Activated gamma-delta T cell (primary cell): ENCODE results near the gene EHD1.

Source experiments
- DNase-seq: peaks from one replicate; lab custom pipeline; 2025; lab: John Stamatoyannopoulos, UW

The EHD1 gene

DNA sequence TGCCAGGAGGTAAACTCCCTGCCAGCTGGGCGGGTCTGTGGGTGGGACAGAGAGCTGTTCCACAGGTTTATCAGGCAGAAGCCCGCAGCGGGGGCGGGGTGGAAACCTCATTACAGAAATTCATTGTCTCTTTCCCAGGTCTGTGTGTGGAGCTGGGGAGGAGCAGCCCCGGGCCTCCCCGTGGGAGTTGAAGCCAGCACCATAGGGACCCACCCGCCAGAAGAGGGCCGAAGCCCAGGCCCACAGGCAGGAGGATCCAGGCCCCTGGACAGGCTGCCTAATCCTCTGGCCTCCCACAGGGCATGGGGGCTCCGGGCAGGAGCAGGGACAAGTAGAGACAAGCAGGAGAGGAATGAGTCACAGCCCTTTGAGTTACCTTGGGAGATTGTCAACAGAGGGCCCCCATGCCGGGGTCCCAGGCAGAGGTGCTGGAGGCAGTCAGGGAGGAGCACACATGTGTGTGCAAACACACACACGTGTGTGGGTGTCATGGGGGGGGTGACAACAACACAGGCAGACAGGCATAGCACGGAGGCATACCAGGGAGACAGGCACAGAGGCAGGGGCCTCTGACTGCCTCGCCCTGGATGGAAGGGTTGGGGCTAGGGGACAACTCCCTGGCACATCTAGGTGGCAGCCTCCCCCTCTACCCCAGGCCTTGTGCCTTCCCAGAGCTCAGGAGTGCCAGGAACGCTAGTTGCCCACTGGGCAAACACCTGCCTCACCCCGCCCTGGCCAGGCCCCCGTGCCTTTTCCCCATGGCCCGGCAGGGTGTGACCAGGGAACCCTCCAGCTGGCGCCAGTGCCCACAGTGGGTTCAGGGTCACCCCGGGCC lies 35.4 kb downstream of the EHD1 start:
- no peak for DNase-seq

DNA sequence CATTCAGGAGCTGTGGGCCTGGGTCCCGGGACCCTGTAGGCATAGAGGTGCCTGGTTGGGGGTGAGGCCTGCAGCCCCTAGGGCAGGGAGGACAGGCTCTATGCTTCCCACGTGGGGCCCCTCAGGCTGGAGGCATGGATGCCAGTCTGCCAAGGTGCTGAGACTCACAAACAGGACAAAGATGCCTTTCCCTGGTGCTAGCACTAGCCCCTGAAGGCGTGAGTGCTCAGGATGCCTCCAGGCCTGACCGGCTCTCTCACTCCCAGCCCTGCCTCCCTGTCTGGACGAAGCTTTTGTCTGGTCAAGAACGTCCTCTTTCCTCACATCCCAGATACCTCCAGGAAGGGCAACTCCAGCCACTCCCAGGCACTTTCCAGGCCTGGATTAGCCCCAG lies 36.1 kb downstream of the EHD1 start:
- DNase-seq: no peak

DNA sequence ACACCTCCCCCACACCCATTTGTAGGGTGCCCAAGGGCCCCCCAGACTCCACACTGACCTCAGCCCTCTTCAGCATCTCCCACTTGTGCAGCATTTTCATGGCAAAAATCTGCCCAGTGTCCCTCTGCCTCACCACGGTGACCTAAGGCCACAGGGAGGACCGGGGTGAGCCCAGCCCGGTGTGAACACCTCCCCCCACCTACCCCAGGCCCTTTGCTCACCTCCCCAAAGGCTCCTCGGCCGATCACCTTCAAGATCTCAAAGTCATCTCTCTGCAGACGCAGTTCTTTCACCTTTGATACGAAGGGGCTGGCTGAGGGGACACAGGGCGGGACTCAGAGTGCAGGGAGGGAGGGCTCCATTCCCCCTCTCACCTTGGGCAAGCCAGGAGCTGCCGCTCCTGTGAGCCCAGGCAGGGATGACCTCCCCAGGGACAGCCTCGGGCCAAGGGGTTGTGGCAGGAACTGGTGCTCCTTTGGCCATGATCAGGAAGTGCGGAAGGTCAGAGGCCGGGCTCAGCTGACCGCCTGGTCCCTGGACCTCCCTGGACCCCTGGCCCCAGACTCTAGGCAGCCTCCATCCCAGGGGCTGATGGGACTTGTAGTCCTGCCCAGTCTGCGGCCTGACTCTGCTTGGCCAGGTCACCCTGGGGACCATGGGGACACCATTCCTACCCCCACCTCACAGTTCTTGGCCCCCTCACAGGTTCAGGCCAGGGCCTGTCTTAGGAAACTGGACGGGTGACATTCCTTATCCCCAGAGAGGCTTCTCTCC lies 36.6 kb downstream of the EHD1 start:
- DNase-seq: no peak

DNA sequence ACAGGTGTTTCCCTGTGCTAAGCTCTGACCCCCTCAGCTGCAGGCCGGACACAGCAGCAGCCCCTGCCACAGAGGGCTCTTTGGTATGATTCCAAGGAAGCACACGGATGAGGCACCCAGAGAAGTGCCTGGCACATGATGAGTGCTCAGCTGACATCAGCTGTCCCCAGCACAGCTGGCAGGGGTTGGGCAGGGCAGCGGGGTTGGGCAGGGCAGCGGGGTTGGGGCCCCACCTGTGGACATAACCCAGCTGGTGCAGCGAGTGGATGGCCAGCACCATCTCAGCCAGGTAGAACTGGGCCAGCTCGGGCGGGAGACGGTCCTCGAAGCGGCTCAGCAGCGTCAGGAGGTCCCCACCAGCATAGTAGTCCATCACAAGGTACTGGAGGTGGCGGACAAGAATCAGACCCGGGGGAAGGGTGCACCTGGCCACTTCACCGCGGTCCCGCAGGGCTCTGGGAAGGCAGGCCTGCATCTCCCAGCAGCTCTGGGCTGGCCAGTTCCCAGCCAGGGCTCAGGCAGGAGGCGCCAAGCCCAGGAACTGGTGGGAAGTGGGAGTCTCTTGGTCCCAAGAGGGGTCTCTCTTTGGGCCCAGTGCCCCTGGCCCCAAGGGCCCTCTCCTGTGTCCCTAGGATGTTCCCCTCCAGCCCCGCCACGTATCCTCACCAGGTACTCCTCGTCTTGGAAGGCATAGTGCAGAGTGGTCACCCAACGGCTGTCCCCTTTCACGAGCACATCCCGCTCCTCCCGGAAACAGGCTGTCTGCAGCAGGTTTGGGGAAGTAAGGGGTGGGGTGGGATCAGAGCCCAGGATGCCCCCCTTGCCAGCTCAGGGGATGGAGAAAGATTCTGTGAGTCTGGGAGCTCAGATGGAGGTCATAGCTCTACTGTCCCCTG lies 38.3 kb downstream of the EHD1 start:
- DNase-seq: no peak

DNA sequence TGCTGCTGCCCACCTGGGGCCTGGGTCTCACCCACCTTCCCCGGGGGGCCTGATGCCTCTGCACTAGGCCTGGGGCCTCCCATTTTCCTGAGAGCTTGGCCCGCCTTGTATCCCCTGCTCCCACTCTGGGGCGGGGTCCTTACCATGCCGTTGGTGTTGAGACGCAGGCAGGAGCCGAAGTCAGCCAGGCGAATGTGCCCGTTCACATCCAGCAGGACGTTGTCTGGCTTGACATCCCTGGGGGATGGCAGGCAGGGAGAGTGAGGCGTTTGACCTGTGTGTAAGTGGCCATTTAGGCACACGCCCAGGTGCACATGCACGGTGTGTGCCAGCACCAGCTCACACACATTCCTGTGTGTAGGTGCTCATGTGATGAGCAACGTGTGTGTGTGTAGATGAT lies 39.1 kb downstream of the EHD1 start:
- DNase-seq: no peak

DNA sequence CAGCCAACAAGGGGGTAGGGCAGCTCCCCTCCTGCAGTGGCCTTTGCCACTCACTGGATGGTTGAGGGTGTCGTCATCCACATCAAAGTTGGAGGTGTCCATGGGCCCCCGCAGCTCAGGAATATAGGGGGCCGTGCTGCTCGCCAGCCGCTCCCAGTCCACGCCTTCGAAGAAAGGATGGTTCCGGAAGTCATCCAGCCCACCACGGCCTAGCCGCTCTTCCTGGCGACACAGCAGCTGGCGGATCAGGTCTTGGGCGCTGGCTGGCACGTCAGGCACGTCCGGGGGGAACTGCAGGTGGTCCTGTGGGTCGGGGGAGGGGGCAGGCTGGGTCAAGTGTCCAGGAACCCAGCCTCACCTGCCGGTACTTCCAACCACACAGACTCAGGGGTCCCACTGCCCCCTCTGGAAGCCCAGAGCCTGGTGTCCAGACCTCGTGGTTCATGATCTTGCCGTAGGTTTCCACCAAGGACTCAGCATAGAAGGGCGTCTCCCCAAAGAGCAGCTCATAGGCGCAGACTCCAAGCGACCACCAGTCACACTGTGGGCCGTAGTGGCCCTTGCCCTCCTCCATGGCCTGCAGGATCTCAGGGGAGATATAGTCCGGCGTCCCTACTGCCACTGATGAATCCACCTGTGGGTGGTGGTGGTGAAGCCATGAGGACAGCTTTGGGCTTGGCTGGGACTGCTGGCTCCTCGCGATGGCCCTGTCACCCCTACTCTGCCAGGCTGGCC lies 39.7 kb downstream of the EHD1 start:
- no peak for DNase-seq

DNA sequence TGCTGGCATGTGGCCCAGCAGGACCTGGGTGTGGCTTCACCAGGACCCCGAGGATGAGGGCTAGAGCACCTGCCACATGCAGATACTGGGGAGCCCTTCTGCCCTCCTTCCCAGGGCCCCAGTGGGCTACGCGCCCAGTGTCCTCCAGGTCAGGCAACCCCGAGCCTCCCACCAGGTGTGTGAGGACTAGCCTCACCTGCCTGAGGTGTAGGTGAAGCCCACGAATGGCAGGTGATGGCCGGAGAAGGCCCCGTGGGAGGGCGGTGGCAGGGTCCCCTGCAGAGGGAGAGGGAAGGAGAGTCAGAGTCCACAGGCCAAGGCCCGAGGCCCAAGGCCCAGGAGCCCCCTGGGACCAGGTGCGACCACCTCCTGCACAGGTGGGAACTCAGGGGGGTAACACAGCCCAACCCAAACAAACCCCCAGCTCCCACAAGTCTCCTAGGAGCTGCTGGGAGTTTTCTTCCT lies 40.5 kb downstream of the EHD1 start:
- no peak for DNase-seq

DNA sequence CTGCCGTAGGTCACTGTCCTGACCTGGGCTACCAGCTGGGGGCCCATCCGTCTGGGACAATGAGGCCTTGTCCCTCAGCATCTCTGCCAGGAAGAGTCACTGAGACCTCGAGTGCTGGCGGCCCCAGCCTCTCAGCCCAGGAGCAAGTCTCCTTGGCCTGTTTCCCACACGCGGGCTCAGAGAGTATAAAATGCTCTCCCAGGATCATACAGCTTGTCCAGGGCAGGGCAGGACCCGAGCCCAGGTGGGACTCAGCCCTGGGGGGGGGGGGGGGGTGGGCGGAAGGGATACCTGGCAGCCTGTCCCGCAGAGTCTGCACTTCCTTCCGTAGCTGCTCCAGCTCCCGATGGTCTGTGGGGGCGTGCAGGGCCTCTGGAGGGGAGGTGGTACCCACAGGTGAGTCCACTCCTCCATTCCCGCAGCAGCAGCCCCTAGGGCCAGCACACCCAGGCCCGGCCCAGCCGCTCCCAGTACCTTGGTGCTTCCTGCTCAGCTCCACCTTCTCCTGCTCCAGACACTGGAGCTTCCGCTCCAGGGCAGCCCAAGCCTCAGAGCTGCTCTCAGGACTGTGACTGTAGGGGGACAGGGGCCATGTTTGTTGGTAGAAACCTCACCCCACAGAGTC lies 41.9 kb downstream of the EHD1 start:
- no peak for DNase-seq

DNA sequence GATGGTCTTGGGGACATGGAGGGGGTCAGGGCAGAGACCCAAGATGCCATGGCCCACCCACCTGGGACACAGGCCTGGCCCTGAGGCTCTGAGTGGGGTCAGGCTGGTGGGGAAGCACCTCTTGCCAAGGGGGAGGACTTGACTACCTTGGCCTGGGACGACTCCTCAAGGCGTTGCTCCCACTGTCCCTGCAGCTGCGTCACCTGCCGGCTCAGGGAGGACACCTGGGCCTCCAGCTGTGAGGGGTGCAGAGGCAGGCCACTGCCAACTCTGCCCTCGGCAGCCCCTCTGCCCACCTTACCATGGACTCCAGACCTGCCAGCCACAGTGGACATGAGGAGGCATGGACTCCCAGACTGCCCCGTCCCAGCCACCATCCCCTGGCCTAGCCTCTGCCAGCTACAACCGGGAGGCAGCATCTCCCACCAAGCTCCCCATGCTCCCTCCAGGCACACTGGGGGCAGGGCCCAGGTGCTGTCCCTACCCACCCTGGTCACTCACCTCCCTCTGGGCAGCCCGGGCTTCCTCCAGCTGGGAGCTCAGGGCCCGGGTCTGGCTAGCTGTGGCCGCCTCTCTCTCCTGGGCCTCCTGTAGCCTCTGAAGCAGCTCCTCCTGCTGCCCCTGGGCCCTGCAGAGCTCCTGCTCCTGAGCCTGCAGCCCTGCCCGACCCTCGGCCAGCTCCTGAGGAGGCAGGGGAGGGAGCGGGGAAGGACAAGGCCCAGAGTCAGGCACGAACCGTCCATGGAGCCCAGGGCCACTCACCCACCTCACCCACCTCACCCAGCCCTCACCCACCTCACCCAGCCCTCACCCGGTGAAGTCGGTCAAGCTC lies 42.6 kb downstream of the EHD1 start:
- DNase-seq: no peak

DNA sequence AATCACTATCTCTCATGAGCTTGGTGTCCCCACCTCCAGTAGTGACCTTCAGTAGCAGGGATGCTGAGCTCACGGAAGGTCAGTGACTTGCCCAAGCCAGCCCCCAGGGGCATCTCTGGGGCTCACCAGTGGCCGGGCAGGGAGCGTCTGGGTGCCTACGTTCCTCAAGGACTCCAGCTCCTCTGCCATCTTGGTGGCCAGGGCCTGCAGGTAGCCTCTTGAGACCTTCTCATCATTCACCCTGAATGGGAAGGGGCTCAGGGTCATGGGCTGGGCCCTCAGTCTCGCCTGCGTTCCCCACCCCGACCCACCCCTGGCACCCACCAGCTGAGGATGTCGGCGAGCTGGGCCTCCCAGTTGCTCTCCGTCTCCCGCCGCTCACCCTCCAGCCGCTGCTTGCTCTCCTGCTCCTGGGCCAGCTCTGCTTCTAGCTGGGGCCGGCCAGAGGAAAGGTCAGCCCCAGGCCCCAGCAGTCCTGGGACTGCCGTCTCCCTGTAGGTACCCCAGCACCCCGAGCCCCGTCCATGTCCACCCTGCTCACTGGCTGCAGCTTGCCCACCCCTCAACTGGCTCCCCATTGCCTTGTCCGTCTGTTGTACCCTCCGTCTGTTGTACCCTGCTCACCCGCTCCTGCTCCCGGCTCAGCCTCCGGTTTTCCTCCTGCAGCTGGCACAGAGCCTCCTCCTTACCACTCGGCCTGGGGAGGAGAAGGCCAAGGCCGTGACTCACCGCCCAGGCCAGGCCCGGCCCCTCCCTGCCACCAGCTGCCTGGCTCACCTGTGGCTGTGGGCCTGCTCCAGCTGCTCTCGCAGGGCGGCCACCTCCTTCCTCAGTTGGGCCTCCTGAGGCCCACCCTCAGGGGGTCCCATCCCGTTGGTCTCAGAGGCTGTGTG lies 43.5 kb downstream of the EHD1 start:
- DNase-seq: no peak

DNA sequence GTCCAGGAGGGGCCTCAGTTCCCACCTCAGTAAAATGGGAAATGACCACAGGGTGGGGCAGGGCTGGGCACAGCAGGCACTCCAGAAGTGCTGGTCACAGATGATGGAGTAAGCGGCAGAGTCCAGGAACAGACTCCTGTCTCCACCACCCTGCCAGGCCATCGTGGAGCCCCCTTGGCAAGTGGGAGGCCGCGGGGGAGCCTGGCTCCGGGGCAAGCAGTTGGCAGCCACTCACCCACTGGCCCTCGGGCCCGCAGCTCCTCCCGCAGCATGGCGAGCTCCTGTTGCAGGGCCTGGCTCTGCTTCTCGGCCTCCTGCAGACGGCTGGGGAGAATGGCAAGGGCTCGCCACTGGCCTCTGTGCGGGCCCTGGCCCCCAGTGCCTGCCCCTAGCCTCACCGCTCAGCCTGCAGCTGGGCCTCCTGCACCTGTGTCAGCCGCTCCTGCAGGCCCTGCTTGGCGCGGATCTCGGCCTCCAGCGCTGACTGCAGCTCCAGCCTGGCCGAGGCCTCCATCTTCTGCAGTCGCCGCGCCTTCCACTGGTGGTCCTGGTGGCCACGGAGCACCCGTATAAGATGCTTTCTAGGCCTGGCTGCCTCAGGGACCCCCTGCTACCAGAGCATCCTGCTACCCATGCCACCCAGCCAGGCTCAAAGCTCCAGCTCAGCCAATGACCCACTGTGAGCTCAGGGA lies 44.2 kb downstream of the EHD1 start:
- no peak for DNase-seq

DNA sequence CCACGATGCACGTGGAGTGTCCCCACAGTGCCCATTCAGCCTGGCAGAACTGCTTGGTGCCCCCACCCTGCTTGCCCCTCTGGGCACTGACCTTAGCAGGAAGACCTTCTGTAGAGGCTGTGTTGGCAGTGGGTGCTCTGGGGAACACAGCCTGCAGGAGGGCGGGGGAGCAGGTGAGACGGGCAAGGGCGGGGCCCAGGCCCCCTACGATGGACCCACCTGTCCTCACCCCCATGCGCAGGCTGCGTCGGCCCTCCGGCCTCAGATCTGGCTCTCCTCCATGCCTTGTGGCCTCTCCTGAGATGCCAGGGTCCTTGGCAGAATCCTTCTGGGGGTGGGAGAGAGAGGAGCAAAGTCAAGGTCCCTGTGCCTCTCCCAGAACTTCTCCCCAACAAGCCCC lies 44.9 kb downstream of the EHD1 start:
- DNase-seq: no peak

DNA sequence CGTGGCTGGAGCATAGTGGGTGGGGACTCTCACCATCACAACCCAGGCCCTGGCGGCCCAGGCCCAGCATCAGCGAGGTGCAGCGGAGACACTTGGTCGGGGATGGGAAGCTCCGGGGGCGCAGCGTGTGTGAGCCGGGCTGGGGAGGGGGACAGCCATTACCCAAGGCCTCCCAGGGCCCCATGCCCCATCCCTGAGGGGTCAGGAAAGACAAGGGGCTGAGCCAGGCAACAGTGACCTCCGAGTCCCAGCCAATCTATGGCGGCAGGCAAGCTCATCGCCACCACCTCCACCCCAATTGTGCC lies 45.3 kb downstream of the EHD1 start:
- DNase-seq: no peak

DNA sequence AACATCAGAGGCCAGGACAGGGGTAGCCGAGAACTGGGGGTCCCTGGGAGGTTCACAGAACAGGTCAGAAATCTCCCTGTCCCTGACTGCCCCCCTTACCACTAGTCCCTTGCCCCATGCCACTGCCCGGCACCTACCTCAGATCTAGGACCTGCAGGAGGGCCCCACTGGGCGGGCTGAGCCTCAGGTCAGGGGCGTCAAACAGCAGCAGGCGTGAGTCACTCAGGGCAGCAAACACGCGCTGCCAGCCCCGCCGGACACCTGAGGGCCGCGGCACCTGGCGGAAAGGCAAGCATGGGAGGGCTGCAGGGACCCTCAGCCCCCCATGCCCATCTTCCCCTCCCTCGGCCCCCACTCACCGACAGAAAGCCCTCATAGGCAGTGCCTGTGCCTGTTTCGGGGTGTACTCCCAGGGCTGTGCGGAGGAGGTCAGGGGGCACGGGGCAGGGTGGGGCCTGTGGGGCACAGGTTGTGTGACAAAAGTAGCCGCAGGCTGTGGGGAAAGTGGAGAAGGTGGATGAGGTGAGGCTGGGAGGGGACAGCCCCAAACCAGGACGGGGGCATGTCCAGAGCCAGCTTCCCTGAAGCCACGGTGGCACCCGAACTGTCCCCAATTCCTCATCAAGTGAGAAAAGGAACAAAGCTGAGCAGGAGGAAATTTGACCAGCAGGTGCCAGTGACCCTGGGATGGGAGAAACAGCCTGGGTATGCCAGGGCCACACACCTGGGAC lies 45.8 kb downstream of the EHD1 start:
- DNase-seq: no peak

DNA sequence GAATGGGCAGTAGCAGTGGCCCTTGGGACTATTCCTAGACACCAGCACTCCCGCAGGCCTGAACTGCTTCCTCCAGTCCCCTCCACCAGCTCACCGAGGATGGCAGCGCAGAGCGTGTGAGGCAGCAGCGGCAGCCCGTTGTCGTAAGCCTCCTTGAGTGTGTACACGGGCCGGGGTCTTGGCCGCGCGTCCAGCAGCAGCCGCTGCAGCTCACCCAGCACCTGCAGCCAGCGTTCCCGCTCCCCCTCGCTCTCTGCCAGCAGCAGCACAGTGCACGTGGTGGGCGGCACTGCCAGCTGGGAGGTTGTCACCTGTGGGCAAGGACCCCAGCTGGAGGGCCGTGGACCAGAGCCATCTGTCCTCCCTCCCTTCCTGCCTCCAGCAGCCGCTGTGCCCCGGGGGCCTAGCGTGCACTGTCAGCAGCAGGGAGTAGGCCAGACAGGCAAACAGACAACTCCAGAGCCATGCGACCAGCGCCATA lies 47.0 kb downstream of the EHD1 start:
- no peak for DNase-seq

DNA sequence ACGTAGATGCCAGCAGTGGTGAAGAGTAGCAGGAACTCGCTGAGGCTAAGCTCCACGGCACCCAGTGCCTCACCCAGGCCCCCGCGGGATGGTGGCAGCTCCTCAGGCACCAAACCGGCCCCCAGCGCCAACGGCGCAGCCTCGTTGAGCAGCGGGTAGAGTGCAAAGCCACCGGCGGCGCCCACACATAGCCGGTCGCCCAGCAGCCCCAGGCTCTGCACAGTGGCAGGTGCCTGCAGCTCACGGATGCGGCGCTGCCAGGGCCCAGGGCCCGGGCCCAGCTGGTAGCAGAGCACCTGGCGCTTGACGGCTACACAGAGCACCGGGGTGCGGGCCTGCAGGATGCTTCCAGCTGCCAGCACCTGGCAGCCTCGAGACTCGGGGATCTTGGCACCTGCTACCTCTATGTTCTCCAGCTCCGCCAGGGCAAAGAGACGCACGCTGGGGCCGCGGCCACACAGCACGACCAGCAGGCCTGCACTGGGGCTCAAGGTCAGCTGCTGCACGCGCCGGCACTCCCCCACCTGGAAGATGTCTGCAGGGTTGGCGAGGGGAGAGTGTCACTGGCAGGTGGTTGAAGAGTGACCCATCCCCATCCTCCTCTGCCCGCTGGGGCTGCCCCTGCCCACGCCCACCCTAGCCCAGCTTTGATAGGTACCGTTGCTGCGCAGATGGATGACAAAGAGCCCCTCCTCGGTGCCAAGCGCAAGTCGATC lies 48.7 kb downstream of the EHD1 start:
- no peak for DNase-seq

DNA sequence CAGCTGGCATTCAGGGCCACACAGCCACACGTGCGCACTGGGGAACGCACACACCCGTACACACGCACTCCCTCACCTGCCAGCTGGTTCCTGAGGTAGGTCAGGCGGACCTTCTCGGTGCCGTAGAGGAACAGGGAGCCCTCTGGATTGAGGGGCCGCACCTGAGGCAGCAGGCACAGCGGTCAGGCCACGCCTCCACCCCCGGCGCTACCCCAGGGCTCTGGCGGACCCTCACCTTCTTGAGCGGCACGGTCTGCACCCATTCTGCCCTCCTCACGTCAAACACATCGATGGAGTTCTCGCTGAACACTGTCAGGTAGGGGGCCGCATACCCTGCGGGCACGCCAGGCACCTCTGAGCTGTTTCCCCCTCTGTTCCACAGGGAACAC lies 51.0 kb downstream of the EHD1 start:
- no peak for DNase-seq
